H1 (cell line): Measurements from ENCODE around the gene ANKS1B. TPM values are rescaled to one million over a fixed set of nuclear protein-coding genes. Genes with fewer than 3 reads are reported as not detected.

ENCODE experiments used
- FOSL1 ChIP-seq: IDR thresholded peaks from 2 replicates; pipeline ENCODE4 v1.6.1; 2011; ENCODE audit warnings: mild to moderate bottlenecking, low read depth, low read length, moderate library complexity; ENCODE audit not compliant: insufficient read depth
- polyA plus RNA-seq, 7 experiments: library from polyadenylated mRNA; depleted of rRNA in 3 of 7; stranded (reverse) in 5 of 7; unstranded in 2 of 7; fragments of >200 nt in 5 of 7; fragments of 200-250 nt in 2 of 7; gene quantifications; 1 replicate in 5 of 7; 2 replicates in 1 of 7; 4 replicates in 1 of 7; pipeline versions ENCODE4 v1.2.1 to v1.2.3, GENCODE V29; 2011 to 2013; ENCODE audit warnings: missing spikeins in 2 of 7, mixed read lengths in 2 of 7
- total RNA-seq: library from RNA; stranded (reverse); fragmentation: NEBNext Ultra II Directional; extraction: Animal tissue kit (Norgen Biotek cat#: 25700); gene quantifications from 2 replicates; pipeline ENCODE4 v1.2.1, GENCODE V29; 2021

ANKS1B gene
- total and polyA plus RNA-seq, 2 of the 8 experiments (the other 6 are each of a cell fraction or from before 2014, with no cell fraction given), result 2.7 to 6.1 TPM

GRCh38 chr12:98697209-98697608 is 1287.5 kb downstream of the ANKS1B start (continued):
- no peak for TF ChIP-seq FOSL1
